Ascending aorta (tissue), 2 donors: ENCODE measurements around the gene TMEM106C. TPM values are rescaled to one million over a fixed set of nuclear protein-coding genes. Genes with fewer than 3 reads are reported as not detected.

Experiments
- DNase-seq, 2 donors: peaks; one replicate each; pipeline ENCODE4 v3.0.0-alpha.2; 2019; ENCODE audit warnings: low spot score in 2 of 2
- H3K27ac ChIP-seq, 2 donors: fragments of 200-600 bp; sonication (generic); one replicate each; pipeline ENCODE4 v1.5.1; 2016 to 2017; ENCODE audit warnings: mild to moderate bottlenecking in 1 of 2
- H3K27me3 ChIP-seq: fragments of 200-600 bp; sonication (generic); one replicate; pipeline ENCODE4 v1.5.1; 2017
- H3K36me3 ChIP-seq, 2 donors: fragments of 200-600 bp; sonication (generic); one replicate each; pipeline ENCODE4 v1.5.1; 2016
- H3K4me1 ChIP-seq, 2 donors: fragments of 200-600 bp; sonication (generic); one replicate each; pipeline ENCODE4 v1.5.1; 2016 to 2017; ENCODE audit warnings: mild to moderate bottlenecking in 1 of 2
- H3K4me3 ChIP-seq, 2 donors: fragments of 200-600 bp; sonication (generic); one replicate each; pipeline ENCODE4 v1.5.1; 2016 to 2017; ENCODE audit warnings: mild to moderate bottlenecking in 1 of 2
- H3K9me3 ChIP-seq, 2 donors: fragments of 200-600 bp; sonication (generic); one replicate each; pipeline ENCODE4 v1.5.1; 2016
- intact Hi-C: fragments of 100-400 bp; cut with DNase I; formaldehyde crosslinking; loops from one replicate; pipeline ENCODE4 v1.15.1; 2023
- total RNA-seq: library from RNA; depleted of rRNA; stranded (reverse); fragments of >200 nt; gene quantifications from one replicate; pipeline ENCODE4 v1.1.0, GENCODE V29; 2016
- TF ChIP-seq, protein P1 (sequence below), 3 experiments: fragments of 200-600 bp in 2 of 3; fragments of 450-650 bp in 1 of 3; sonication (generic) in 2 of 3; IDR thresholded peaks; one replicate each; pipeline ENCODE4 v1.5.1; 2016 to 2019; ENCODE audit warnings: antibody characterized with exemption in 3 of 3, mild to moderate bottlenecking in 1 of 3, moderate library complexity in 1 of 3

The TMEM106C gene
- total RNA-seq, 1 donor from 2014 or later, result 120 TPM

GRCh38 chr12:47980779-47981495 lies 17.5 kb downstream of the TMEM106C start:
- Histone ChIP-seq H3K27ac (no peak overlapping the region), H3K36me3 (no peaks in the 10 kb centered on the region), H3K4me1 (no peaks in the 10 kb centered on the region), H3K4me3 (no peak overlapping the region), H3K9me3 (no peaks in the 10 kb centered on the region), H3K27me3 (no peaks in the 10 kb centered on the region)
- TF ChIP-seq, protein P1, sequence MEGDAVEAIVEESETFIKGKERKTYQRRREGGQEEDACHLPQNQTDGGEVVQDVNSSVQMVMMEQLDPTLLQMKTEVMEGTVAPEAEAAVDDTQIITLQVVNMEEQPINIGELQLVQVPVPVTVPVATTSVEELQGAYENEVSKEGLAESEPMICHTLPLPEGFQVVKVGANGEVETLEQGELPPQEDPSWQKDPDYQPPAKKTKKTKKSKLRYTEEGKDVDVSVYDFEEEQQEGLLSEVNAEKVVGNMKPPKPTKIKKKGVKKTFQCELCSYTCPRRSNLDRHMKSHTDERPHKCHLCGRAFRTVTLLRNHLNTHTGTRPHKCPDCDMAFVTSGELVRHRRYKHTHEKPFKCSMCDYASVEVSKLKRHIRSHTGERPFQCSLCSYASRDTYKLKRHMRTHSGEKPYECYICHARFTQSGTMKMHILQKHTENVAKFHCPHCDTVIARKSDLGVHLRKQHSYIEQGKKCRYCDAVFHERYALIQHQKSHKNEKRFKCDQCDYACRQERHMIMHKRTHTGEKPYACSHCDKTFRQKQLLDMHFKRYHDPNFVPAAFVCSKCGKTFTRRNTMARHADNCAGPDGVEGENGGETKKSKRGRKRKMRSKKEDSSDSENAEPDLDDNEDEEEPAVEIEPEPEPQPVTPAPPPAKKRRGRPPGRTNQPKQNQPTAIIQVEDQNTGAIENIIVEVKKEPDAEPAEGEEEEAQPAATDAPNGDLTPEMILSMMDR (IDR thresholded peaks at IDR 0.05), result no peak
- intact Hi-C loops, result no loop called here
- no peak for DNase-seq

- H3K4me1 ChIP-seq, result no peaks in the 10 kb centered on the region
- no peaks in the 10 kb centered on the region for H3K9me3 ChIP-seq
- no peak for DNase-seq
- intact Hi-C loops, result no loop called here
- H3K27me3 ChIP-seq, result no peaks in the 10 kb centered on the region
- no peaks in the 10 kb centered on the region for H3K36me3 ChIP-seq
- TF ChIP-seq, protein P1 (IDR thresholded peaks at IDR 0.05), result no peak
- H3K27ac ChIP-seq, result no peak overlapping the region
- H3K4me3 ChIP-seq, result no peak overlapping the region
These were observed 18.3 kb downstream of the TMEM106C start for GRCh38 chr12:47981496-47982260.

- intact Hi-C loops, result no loop called here
- TF ChIP-seq, protein P1 (IDR thresholded peaks at IDR 0.05), result no peak
- Histone ChIP-seq H3K4me3 (no peak overlapping the region), H3K4me1 (no peaks in the 10 kb centered on the region), H3K9me3 (no peaks in the 10 kb centered on the region), H3K27me3 (no peaks in the 10 kb centered on the region), H3K27ac (no peak overlapping the region), H3K36me3 (no peaks in the 10 kb centered on the region)
- DNase-seq, result no peak
These were observed 18.9 kb downstream of the TMEM106C start for GRCh38 chr12:47982311-47982710.

- intact Hi-C loops, result no loop called here
- Histone ChIP-seq H3K27me3 (no peaks in the 10 kb centered on the region), H3K36me3 (no peaks in the 10 kb centered on the region), H3K4me1 (no peaks in the 10 kb centered on the region), H3K9me3 (no peaks in the 10 kb centered on the region), H3K4me3 (no peak overlapping the region), H3K27ac (no peak overlapping the region)
- TF ChIP-seq, protein P1 (IDR thresholded peaks at IDR 0.05), result no peak
- DNase-seq, result no peak
These were observed 19.4 kb downstream of the TMEM106C start for GRCh38 chr12:47982770-47983169.

- TF ChIP-seq, protein P1 (IDR thresholded peaks at IDR 0.05), result no peak
- intact Hi-C loops, result no loop called here
- H3K27me3 ChIP-seq, result no peaks in the 10 kb centered on the region
- H3K36me3 ChIP-seq, result no peaks in the 10 kb centered on the region
- H3K27ac ChIP-seq, result no peak overlapping the region
- no peaks in the 10 kb centered on the region for H3K4me1 ChIP-seq
- DNase-seq, result no peak
- H3K9me3 ChIP-seq, result no peaks in the 10 kb centered on the region
- no peak overlapping the region for H3K4me3 ChIP-seq
These were observed 20.2 kb downstream of the TMEM106C start for GRCh38 chr12:47983541-47984115.
